Measurements from ENCODE around the gene R3HCC1L. TPM values are rescaled to one million over a fixed set of nuclear protein-coding genes. Genes with fewer than 3 reads are reported as not detected.
"Not testable (repeated sequence)": the region's sequence is repeated elsewhere in the genome, so short reads cannot be mapped to it uniquely, and the experiment has no call there.

Gene R3HCC1L
- total and polyA plus RNA-seq, 9 of the 15 experiments (the other 6 are each of a cell fraction or from before 2014, with no cell fraction given) = 9.1 to 17.8 (median 12.6) TPM

GRCh38 chr10:98150544-98150943 is 16.1 kb downstream of the R3HCC1L start:
- BruUV-seq (replicated peaks) = no TSS peak
- DNase-seq (ENCODE audit: extremely low read depth in 1 of 4, low spot score in 3 of 4) = no peak
- ATAC-seq = no peak
- no peaks in the 10 kb centered on the region for H3K9me1 ChIP-seq (ENCODE audit: control insufficient read depth, insufficient read depth, low read length)
- H3K27me3 ChIP-seq (ENCODE audit: control insufficient read depth in 2 of 2, insufficient read depth in 2 of 2, low read length in 2 of 2) = no peaks in the 10 kb centered on the region
- no peaks in the 10 kb centered on the region; the same call in 1 of the 2 replicates for H3K9me3 ChIP-seq (replicated peaks; ENCODE audit: control insufficient read depth, insufficient read depth, low read depth, low read length)
- no peak overlapping the region for H3K4me3 ChIP-seq
- H3K27ac ChIP-seq (ENCODE audit: extremely low read depth, low read depth, low read length) = no peak overlapping the region
- no peak for TF ChIP-seq ZBTB33 (CRISPR knock-in tag; IDR thresholded peaks at IDR 0.05)
- TF ChIP-seq CREM (IDR thresholded peaks at IDR 0.05; ENCODE audit: low read depth) = no peak
- TF ChIP-seq XRCC5 (IDR thresholded peaks at IDR 0.05; ENCODE audit: low read depth, low read length) = no peak
- TF ChIP-seq SPI1 (IDR thresholded peaks at IDR 0.05; ENCODE audit: borderline replicate concordance, low read depth, low read length) = no peak
- no peak for TF ChIP-seq L3MBTL2 (IDR thresholded peaks at IDR 0.05)
- TF ChIP-seq HNRNPLL (IDR thresholded peaks at IDR 0.05; ENCODE audit: low read depth, low read length, poor library complexity, severe bottlenecking) = no peak
- no peak for TF ChIP-seq STAT5B (CRISPR knock-in tag; IDR thresholded peaks at IDR 0.05)
- no peak for TF ChIP-seq XRCC4 (IDR thresholded peaks at IDR 0.05; ENCODE audit: extremely low read depth, insufficient read depth, insufficient read length)
- TF ChIP-seq TAF1 (IDR thresholded peaks at IDR 0.05; ENCODE audit: control insufficient read depth, extremely low read depth, insufficient read depth, low read length, severe bottlenecking) = no peak
- TF ChIP-seq OTX1 (CRISPR knock-in tag; IDR thresholded peaks at IDR 0.05) = no peak
- no peak overlapping the region for H3K9ac ChIP-seq (ENCODE audit: insufficient read depth in 1 of 2, low read depth in 2 of 2, low read length in 2 of 2)
- H3K79me2 ChIP-seq (ENCODE audit: control insufficient read depth, insufficient read depth, low read length) = peaks cover 69% of the 10 kb centered on the region
- intact Hi-C loops (cut with micrococcal nuclease) = no loop called here
- H3K4me1 ChIP-seq (replicated peaks in 1 of 2; ENCODE audit: control insufficient read depth in 2 of 2, insufficient read depth in 2 of 2, low read length in 2 of 2) = no peaks in the 10 kb centered on the region
- POLR2A ChIA-PET = no interaction called here
- H3K36me3 ChIP-seq (ENCODE audit: control insufficient read depth, insufficient read depth, low read length) = peaks cover 5% of the 10 kb centered on the region; the same call in 1 of the 3 replicates
- H4K20me1 ChIP-seq (replicated peaks; ENCODE audit: control insufficient read depth, insufficient read depth, low read length) = no peaks in the 10 kb centered on the region
- WGBS (ENCODE audit: insufficient coverage, low coverage, missing lambda C conversion rate) = 93% methylated on average over 5 of the region's 5 CpGs
- CTCF ChIA-PET (ENCODE audit: low intra/inter-chr PET ratio) = no interaction called here
- no peak for FAIRE-seq
- H3K4me2 ChIP-seq (ENCODE audit: insufficient read depth, low read length) = no peak overlapping the region
- no peak overlapping the region for H2AFZ ChIP-seq (ENCODE audit: low read depth, low read length)
- in situ Hi-C loops (cut with MboI) = no loop called here

GRCh38 chr10:98152778-98153177 is 18.3 kb downstream of the R3HCC1L start:
- FAIRE-seq; H3K27me3 ChIP-seq (ENCODE audit: control insufficient read depth in 2 of 2, insufficient read depth in 2 of 2, low read length in 2 of 2); H4K20me1 ChIP-seq (replicated peaks; ENCODE audit: control insufficient read depth, insufficient read depth, low read length); H3K36me3 ChIP-seq (ENCODE audit: control insufficient read depth, insufficient read depth, low read length); H3K9ac ChIP-seq (ENCODE audit: insufficient read depth in 1 of 2, low read depth in 2 of 2, low read length in 2 of 2); H3K4me1 ChIP-seq (replicated peaks in 1 of 2; ENCODE audit: control insufficient read depth in 2 of 2, insufficient read depth in 2 of 2, low read length in 2 of 2); H3K4me3 ChIP-seq; ATAC-seq; H3K9me1 ChIP-seq (ENCODE audit: control insufficient read depth, insufficient read depth, low read length); POLR2A ChIA-PET; in situ Hi-C loops (cut with MboI); H3K9me3 ChIP-seq (replicated peaks; ENCODE audit: control insufficient read depth, insufficient read depth, low read depth, low read length); H2AFZ ChIP-seq (ENCODE audit: low read depth, low read length); BruUV-seq (replicated peaks); CTCF ChIA-PET (ENCODE audit: low intra/inter-chr PET ratio); H3K27ac ChIP-seq (ENCODE audit: extremely low read depth, low read depth, low read length); H3K4me2 ChIP-seq (ENCODE audit: insufficient read depth, low read length); intact Hi-C loops (cut with micrococcal nuclease); DNase-seq (ENCODE audit: extremely low read depth in 1 of 4, low spot score in 3 of 4): not testable (repeated sequence)
- WGBS (ENCODE audit: insufficient coverage, low coverage, missing lambda C conversion rate) = no CpG with 5 or more reads among the region's 30 CpGs
- H3K79me2 ChIP-seq (ENCODE audit: control insufficient read depth, insufficient read depth, low read length) = peaks cover 60% of the 10 kb centered on the region
